ENCODE measurements around the gene PRDM11. TPM values are rescaled to one million over a fixed set of nuclear protein-coding genes. Genes with fewer than 3 reads are reported as not detected.

The PRDM11 gene
- total RNA-seq, 1 donor from 2014 or later, result 23.6 TPM

GRCh38 chr11:45213717-45214116, 67.3 kb downstream of the PRDM11 start:
- H3K4me1 Mint-ChIP-seq, result peaks cover 14% of the 10 kb centered on the region
- ATAC-seq (ENCODE audit: low read depth) (no peak), DNase-seq (no peak)
- ChIA-PET CTCF (no interaction called here), POLR2A (no interaction called here)
- no peak overlapping the region for H3K4me3 Mint-ChIP-seq
- TF ChIP-seq CTCF (IDR thresholded peaks at IDR 0.05), result no peak
- peaks cover 34% of the 10 kb centered on the region for H3K36me3 Mint-ChIP-seq (ENCODE audit: low read depth)
- H3K27me3 Mint-ChIP-seq, result no peaks in the 10 kb centered on the region
- H3K9me3 Mint-ChIP-seq, result no peaks in the 10 kb centered on the region
- intact Hi-C loops (cut with micrococcal nuclease), result no loop called here
- H3K27ac Mint-ChIP-seq, result no peak overlapping the region

GRCh38 chr11:45215098-45215865, 68.8 kb downstream of the PRDM11 start:
- no peak for DNase-seq
- ATAC-seq (ENCODE audit: low read depth), result no peak
- H3K27me3 Mint-ChIP-seq, result no peaks in the 10 kb centered on the region
- H3K36me3 Mint-ChIP-seq (ENCODE audit: low read depth), result peaks cover 39% of the 10 kb centered on the region
- no peak overlapping the region for H3K27ac Mint-ChIP-seq
- H3K4me3 Mint-ChIP-seq, result no peak overlapping the region
- intact Hi-C loops (cut with micrococcal nuclease), result no loop called here
- H3K4me1 Mint-ChIP-seq, result peaks cover 2% of the 10 kb centered on the region
- ChIA-PET POLR2A (no interaction called here), CTCF (no interaction called here)
- no peaks in the 10 kb centered on the region for H3K9me3 Mint-ChIP-seq
- TF ChIP-seq CTCF (IDR thresholded peaks at IDR 0.05), result no peak

GRCh38 chr11:45216031-45216430, 69.6 kb downstream of the PRDM11 start:
- Mint-ChIP-seq H3K36me3 (ENCODE audit: low read depth) (peaks cover 43% of the 10 kb centered on the region), H3K4me3 (no peak overlapping the region), H3K4me1 (no peaks in the 10 kb centered on the region), H3K9me3 (no peaks in the 10 kb centered on the region), H3K27me3 (no peaks in the 10 kb centered on the region), H3K27ac (no peak overlapping the region)
- intact Hi-C loops (cut with micrococcal nuclease), result no loop called here
- CTCF ChIA-PET, result no interaction called here
- DNase-seq (no peak), ATAC-seq (ENCODE audit: low read depth) (no peak)
- no peak for TF ChIP-seq CTCF (IDR thresholded peaks at IDR 0.05)
- POLR2A ChIA-PET, result no interaction called here

- DNase-seq, result no peak
- Mint-ChIP-seq H3K4me3 (no peak overlapping the region), H3K36me3 (ENCODE audit: low read depth) (peaks cover 48% of the 10 kb centered on the region), H3K4me1 (no peaks in the 10 kb centered on the region), H3K27ac (no peak overlapping the region), H3K27me3 (no peaks in the 10 kb centered on the region), H3K9me3 (no peaks in the 10 kb centered on the region)
- CTCF ChIA-PET, result no interaction called here
- ATAC-seq (ENCODE audit: low read depth), result no peak
- POLR2A ChIA-PET, result no interaction called here
- intact Hi-C loops (cut with micrococcal nuclease), result no loop called here
- no peak for TF ChIP-seq CTCF (IDR thresholded peaks at IDR 0.05)
These were observed 70.5 kb downstream of the PRDM11 start for GRCh38 chr11:45216901-45217300.

GRCh38 chr11:45217991-45218390, 71.6 kb downstream of the PRDM11 start:
- no peaks in the 10 kb centered on the region for H3K27me3 Mint-ChIP-seq
- CTCF ChIA-PET, result no interaction called here
- no peak overlapping the region for H3K4me3 Mint-ChIP-seq
- H3K9me3 Mint-ChIP-seq, result no peaks in the 10 kb centered on the region
- no peak for TF ChIP-seq CTCF (IDR thresholded peaks at IDR 0.05)
- H3K4me1 Mint-ChIP-seq, result no peaks in the 10 kb centered on the region
- ATAC-seq (ENCODE audit: low read depth) (no peak), DNase-seq (no peak)
- peaks cover 47% of the 10 kb centered on the region for H3K36me3 Mint-ChIP-seq (ENCODE audit: low read depth)
- POLR2A ChIA-PET, result no interaction called here
- intact Hi-C loops (cut with micrococcal nuclease), result no loop called here
- no peak overlapping the region for H3K27ac Mint-ChIP-seq

Measured in activated B cell treated with CpG ODN at 0.5 μM for 24 hours (primary cell).